ENCODE measurements around the gene CD52. TPM values are rescaled to one million over a fixed set of nuclear protein-coding genes. Genes with fewer than 3 reads are reported as not detected.

The CD52 gene
- total RNA-seq, 2 experiments from 2014 or later, result 582 to 608 TPM

- H3K4me1 Mint-ChIP-seq (ENCODE audit: low read depth), result peaks cover 29% of the 10 kb centered on the region
- intact Hi-C loops (cut with DNase I, micrococcal nuclease), result loop anchor here in 1 of 2 experiments (5.0 kb wide), 1 partner anchor 70 kb away; no protein-coding TSS in a partner anchor
- ChIA-PET CTCF (no interaction called here), POLR2A (interaction anchor here (0.8 kb wide), 1 partner anchor 16 kb away, joined by 3 read pairs; no protein-coding TSS in a partner anchor)
- H3K4me1 ChIP-seq (ENCODE audit: insufficient read depth, low read length), result peaks cover 41% of the 10 kb centered on the region
- H3K27me3 ChIP-seq (ENCODE audit: control insufficient read depth in 1 of 2, insufficient read depth in 2 of 2, low read length in 2 of 2), result peaks cover 0 to 23% of the 10 kb centered on the region in 2 experiments
- H3K36me3 ChIP-seq (ENCODE audit: insufficient read depth, low read length), result no peaks in the 10 kb centered on the region
- H3K27me3 Mint-ChIP-seq, result peaks cover 22% of the 10 kb centered on the region
- H3K27ac Mint-ChIP-seq, result no peak overlapping the region
- DNase-seq, result no peak
- H3K4me3 Mint-ChIP-seq, result no peak overlapping the region
- H3K27ac ChIP-seq (ENCODE audit: low read depth in 1 of 2, low read length in 2 of 2), result no peak overlapping the region
- no peaks in the 10 kb centered on the region for H3K36me3 Mint-ChIP-seq (ENCODE audit: low read depth)
- TF ChIP-seq, protein P1, sequence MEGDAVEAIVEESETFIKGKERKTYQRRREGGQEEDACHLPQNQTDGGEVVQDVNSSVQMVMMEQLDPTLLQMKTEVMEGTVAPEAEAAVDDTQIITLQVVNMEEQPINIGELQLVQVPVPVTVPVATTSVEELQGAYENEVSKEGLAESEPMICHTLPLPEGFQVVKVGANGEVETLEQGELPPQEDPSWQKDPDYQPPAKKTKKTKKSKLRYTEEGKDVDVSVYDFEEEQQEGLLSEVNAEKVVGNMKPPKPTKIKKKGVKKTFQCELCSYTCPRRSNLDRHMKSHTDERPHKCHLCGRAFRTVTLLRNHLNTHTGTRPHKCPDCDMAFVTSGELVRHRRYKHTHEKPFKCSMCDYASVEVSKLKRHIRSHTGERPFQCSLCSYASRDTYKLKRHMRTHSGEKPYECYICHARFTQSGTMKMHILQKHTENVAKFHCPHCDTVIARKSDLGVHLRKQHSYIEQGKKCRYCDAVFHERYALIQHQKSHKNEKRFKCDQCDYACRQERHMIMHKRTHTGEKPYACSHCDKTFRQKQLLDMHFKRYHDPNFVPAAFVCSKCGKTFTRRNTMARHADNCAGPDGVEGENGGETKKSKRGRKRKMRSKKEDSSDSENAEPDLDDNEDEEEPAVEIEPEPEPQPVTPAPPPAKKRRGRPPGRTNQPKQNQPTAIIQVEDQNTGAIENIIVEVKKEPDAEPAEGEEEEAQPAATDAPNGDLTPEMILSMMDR (IDR thresholded peaks at IDR 0.05), result no peak
- peaks cover 0 to 10% of the 10 kb centered on the region in 2 experiments for H3K9me3 ChIP-seq (ENCODE audit: control insufficient read depth in 1 of 2, insufficient read depth in 1 of 2, low read length in 2 of 2)
- H3K4me3 ChIP-seq (ENCODE audit: low read length), result no peak overlapping the region
- ATAC-seq (ENCODE audit: poor library complexity), result no peak
- no peaks in the 10 kb centered on the region for H3K9me3 Mint-ChIP-seq
These were observed 39.4 kb downstream of the CD52 start for GRCh38 chr1:26357121-26357602.

- Mint-ChIP-seq H3K36me3 (ENCODE audit: low read depth) (no peaks in the 10 kb centered on the region), H3K9me3 (no peaks in the 10 kb centered on the region), H3K27me3 (peaks cover 27% of the 10 kb centered on the region), H3K4me3 (peak overlapping the region; percentile 52), H3K27ac (peak overlapping the region; percentile 68), H3K4me1 (ENCODE audit: low read depth) (peaks cover 42% of the 10 kb centered on the region)
- Histone ChIP-seq H3K36me3 (ENCODE audit: insufficient read depth, low read length) (no peaks in the 10 kb centered on the region), H3K9me3 (ENCODE audit: control insufficient read depth in 1 of 2, insufficient read depth in 1 of 2, low read length in 2 of 2) (peaks cover 0 to 10% of the 10 kb centered on the region in 2 experiments), H3K27ac (ENCODE audit: low read depth in 1 of 2, low read length in 2 of 2) (no peak overlapping the region), H3K4me1 (ENCODE audit: insufficient read depth, low read length) (peaks cover 56% of the 10 kb centered on the region), H3K27me3 (ENCODE audit: control insufficient read depth in 1 of 2, insufficient read depth in 2 of 2, low read length in 2 of 2) (peaks cover 0 to 23% of the 10 kb centered on the region in 2 experiments), H3K4me3 (ENCODE audit: low read length) (peak overlapping the region; percentile 2)
- intact Hi-C loops (cut with DNase I, micrococcal nuclease), result loop anchor here in 1 of 2 experiments (2.0 to 5.0 kb wide), 2 partner anchors 20 to 71 kb away; no protein-coding TSS in a partner anchor
- TF ChIP-seq, protein P1 (IDR thresholded peaks at IDR 0.05), result no peak
- CTCF ChIA-PET, result interaction anchor here (0.6 to 2.5 kb wide), 9 partner anchors 21 to 124 kb away, joined by 4 to 16 read pairs (median 5); partner anchors contain the start of genes CEP85 and SH3BGRL3
- ATAC-seq (ENCODE audit: poor library complexity), result peak; percentile 89
- peak; percentile 52 to 93 (median 67) for DNase-seq
- POLR2A ChIA-PET, result interaction anchor here (0.6 to 5.3 kb wide), 13 partner anchors 15 to 82 kb away, joined by 3 to 34 read pairs (median 6); partner anchors contain the start of genes CD52, DHDDS and SH3BGRL3
These were observed 40.9 kb downstream of the CD52 start for GRCh38 chr1:26358411-26359384.
